H9 (cell line): ENCODE measurements around the gene OTOGL. TPM values are rescaled to one million over a fixed set of nuclear protein-coding genes. Genes with fewer than 3 reads are reported as not detected.

Experiments used
- DNase-seq: peaks from one replicate; pipeline ENCODE4 v3.0.0-alpha.2; 2017
- H2AFZ ChIP-seq: one replicate; pipeline ENCODE4 v1.6.1; 2013; ENCODE audit warnings: mild to moderate bottlenecking, low read length, control low read depth, moderate library complexity
- H2AK5ac ChIP-seq: 2 replicates; pipeline ENCODE4 v1.6.1; 2013; ENCODE audit warnings: low read length, control low read depth, mixed read lengths; ENCODE audit not compliant: insufficient read length
- H2BK120ac ChIP-seq: one replicate; pipeline ENCODE4 v1.6.1; 2013; ENCODE audit warnings: low read depth, mild to moderate bottlenecking, low read length, control low read depth, inconsistent platforms; ENCODE audit not compliant: poor library complexity, severe bottlenecking
- H2BK12ac ChIP-seq: 2 replicates; pipeline ENCODE4 v1.6.1; 2013; ENCODE audit warnings: low read length, control low read depth, mixed read lengths, low read depth; ENCODE audit not compliant: insufficient read length
- H2BK15ac ChIP-seq: 2 replicates; pipeline ENCODE4 v1.6.1; 2013; ENCODE audit warnings: low read depth, low read length, control low read depth
- H2BK20ac ChIP-seq: one replicate; pipeline ENCODE4 v1.6.1; 2013; ENCODE audit warnings: low read depth, mild to moderate bottlenecking, low read length, control low read depth, inconsistent platforms; ENCODE audit not compliant: poor library complexity, severe bottlenecking
- H2BK5ac ChIP-seq: 2 replicates; pipeline ENCODE4 v1.6.1; 2013; ENCODE audit warnings: low read length, control low read depth, mixed read lengths; ENCODE audit not compliant: insufficient read length
- H3K14ac ChIP-seq: 2 replicates; pipeline ENCODE4 v1.6.1; 2013; ENCODE audit warnings: low read length, control low read depth; ENCODE audit not compliant: insufficient read depth
- H3K18ac ChIP-seq: 2 replicates; pipeline ENCODE4 v1.6.1; 2013; ENCODE audit warnings: low read depth, mild to moderate bottlenecking, mixed read lengths, low read length, control low read depth; ENCODE audit not compliant: insufficient read length
- H3K23ac ChIP-seq: 2 replicates; pipeline ENCODE4 v1.6.1; 2013; ENCODE audit warnings: low read length, control low read depth, mixed read lengths, low read depth; ENCODE audit not compliant: insufficient read length
- H3K23me2 ChIP-seq: 2 replicates; pipeline ENCODE4 v1.6.1; 2013; ENCODE audit warnings: low read depth, mild to moderate bottlenecking, mixed read lengths, low read length, control low read depth; ENCODE audit not compliant: insufficient read length, poor library complexity, severe bottlenecking
- H3K27ac ChIP-seq: 2 replicates; pipeline ENCODE4 v1.5.1; 2013; ENCODE audit warnings: low read length, control low read depth, mixed read lengths, low read depth; ENCODE audit not compliant: insufficient read length
- H3K27me3 ChIP-seq: 2 replicates; pipeline ENCODE4 v1.6.1; 2013; ENCODE audit warnings: low read length, control low read depth, inconsistent platforms; ENCODE audit not compliant: insufficient read depth
- H3K4ac ChIP-seq: 2 replicates; pipeline ENCODE4 v1.6.1; 2013; ENCODE audit warnings: low read depth, mild to moderate bottlenecking, control low read depth, inconsistent platforms, low read length, moderate library complexity
- H3K4me1 ChIP-seq: 2 replicates; pipeline ENCODE4 v1.6.1; 2013; ENCODE audit warnings: low read length, control low read depth, inconsistent platforms; ENCODE audit not compliant: insufficient read depth
- H3K4me2 ChIP-seq: 2 replicates; pipeline ENCODE4 v1.6.1; 2013; ENCODE audit warnings: low read length, control low read depth, mixed read lengths; ENCODE audit not compliant: insufficient read length, insufficient read depth
- H3K56ac ChIP-seq: 2 replicates; pipeline ENCODE4 v1.6.1; 2013; ENCODE audit warnings: low read depth, mild to moderate bottlenecking, mixed read lengths, low read length, control low read depth; ENCODE audit not compliant: insufficient read length
- H3K79me1 ChIP-seq: 2 replicates; pipeline ENCODE4 v1.6.1; 2013; ENCODE audit warnings: low read depth, mild to moderate bottlenecking, moderate library complexity, low read length, control low read depth, inconsistent platforms; ENCODE audit not compliant: insufficient read depth, poor library complexity, severe bottlenecking
- H3K79me2 ChIP-seq: 2 replicates; pipeline ENCODE4 v1.6.1; 2013; ENCODE audit warnings: low read length, control low read depth, inconsistent platforms; ENCODE audit not compliant: insufficient read depth
- H3K9ac ChIP-seq: 2 replicates; pipeline ENCODE4 v1.6.1; 2013; ENCODE audit warnings: low read length, control low read depth, mixed read lengths; ENCODE audit not compliant: insufficient read length; ENCODE audit errors: extremely low read depth
- H3K9me3 ChIP-seq: one replicate; pipeline ENCODE4 v1.6.1; 2013; ENCODE audit warnings: low read depth, low read length, inconsistent platforms; ENCODE audit not compliant: control insufficient read depth
- H3T11ph ChIP-seq: one replicate; pipeline ENCODE4 v1.6.1; 2013; ENCODE audit warnings: mild to moderate bottlenecking, low read length, control low read depth, inconsistent platforms
- H4K20me1 ChIP-seq: one replicate; pipeline ENCODE4 v1.6.1; 2013; ENCODE audit not compliant: control insufficient read depth, insufficient read length, insufficient read depth
- H4K5ac ChIP-seq: 2 replicates; pipeline ENCODE4 v1.6.1; 2013; ENCODE audit warnings: low read depth, mild to moderate bottlenecking, mixed read lengths, low read length, control low read depth; ENCODE audit not compliant: insufficient read length
- H4K8ac ChIP-seq: replicated peaks from 2 replicates; pipeline ENCODE4 v1.6.1; 2013; ENCODE audit warnings: low read length, control low read depth, mixed read lengths, low read depth; ENCODE audit not compliant: insufficient read length
- H4K91ac ChIP-seq: 2 replicates; pipeline ENCODE4 v1.6.1; 2013; ENCODE audit warnings: low read depth, mild to moderate bottlenecking, moderate library complexity, mixed read lengths, low read length, control low read depth; ENCODE audit not compliant: insufficient read length
- H3K27ac Mint-ChIP-seq, 3 experiments: 2 replicates in 2 of 3; 3 replicates in 1 of 3; pipeline ENCODE4 v1.8.0; 2020 to 2021; ENCODE audit warnings: mixed read lengths in 3 of 3, mild to moderate bottlenecking in 1 of 3, moderate library complexity in 1 of 3
- H3K27me3 Mint-ChIP-seq: 2 replicates; pipeline ENCODE4 v1.8.0; 2021; ENCODE audit warnings: low read depth, mild to moderate bottlenecking, moderate library complexity, mixed read lengths
- H3K36me3 Mint-ChIP-seq, 3 experiments: 2 replicates in 2 of 3; 3 replicates in 1 of 3; pipeline ENCODE4 v1.8.0; 2020 to 2021; ENCODE audit warnings: low read depth in 3 of 3, mixed read lengths in 3 of 3; ENCODE audit not compliant: insufficient read depth in 1 of 3
- H3K4me1 Mint-ChIP-seq, 2 experiments: 2 replicates each; pipeline ENCODE4 v1.8.0; 2020; ENCODE audit warnings: mixed read lengths in 2 of 2
- H3K4me3 Mint-ChIP-seq, 2 experiments: 2 replicates in 1 of 2; 3 replicates in 1 of 2; pipeline ENCODE4 v1.8.0; 2020 to 2021; ENCODE audit warnings: mild to moderate bottlenecking in 2 of 2, mixed read lengths in 2 of 2, moderate library complexity in 1 of 2
- H3K9me3 Mint-ChIP-seq, 2 experiments: 2 replicates in 1 of 2; 3 replicates in 1 of 2; pipeline ENCODE4 v1.8.0; 2020; ENCODE audit warnings: mild to moderate bottlenecking in 2 of 2, mixed read lengths in 2 of 2, moderate library complexity in 1 of 2
- CTCF ChIP-seq: fragments of 200-600 bp; sonication (generic); conservative IDR thresholded peaks from 3 replicates; pipeline ENCODE4 v1.8.0; 2021; ENCODE audit warnings: antibody characterized with exemption, mild to moderate bottlenecking
- WGBS: extraction: QIAGEN DNeasy Blood & Tissue Kit; methylation state at CpG from one replicate; pipeline ENCODE4 v1.1.7; 2013; ENCODE audit warnings: missing lambda C conversion rate, low lambda C conversion rate, mixed read lengths; ENCODE audit not compliant: insufficient read length; ENCODE audit errors: extremely low coverage; 5-methylcytosine and 5-hydroxymethylcytosine counted together
- total RNA-seq: library from RNA; stranded (reverse); gene quantifications from 2 replicates; pipeline ENCODE4 v1.2.1, GENCODE V29; 2021

OTOGL gene
- total RNA-seq, 1 experiment from 2014 or later = 0.11 TPM

GRCh38 chr12:80157645-80158044, 58.3 kb downstream of the OTOGL start:
- Histone ChIP-seq H3K27me3 (no peaks in the 10 kb centered on the region), H2BK5ac (no peak overlapping the region), H4K91ac (no peak overlapping the region), H3K9me3 (no peaks in the 10 kb centered on the region), H2AK5ac (no peak overlapping the region), H3K23me2 (no peaks in the 10 kb centered on the region), H2BK20ac (no peak overlapping the region), H2AFZ (no peak overlapping the region), H3K4me2 (no peak overlapping the region), H3K79me2 (no peaks in the 10 kb centered on the region), H3K18ac (no peak overlapping the region), H2BK120ac (no peak overlapping the region), H3K56ac (no peak overlapping the region), H2BK12ac (no peak overlapping the region), H2BK15ac (no peak overlapping the region), H3K27ac (no peak overlapping the region), H4K20me1 (no peaks in the 10 kb centered on the region), H4K5ac (no peak overlapping the region), H3K23ac (no peak overlapping the region), H3K4me1 (no peaks in the 10 kb centered on the region), H3K4ac (no peak overlapping the region), H3K9ac (no peak overlapping the region), H3T11ph (no peak overlapping the region), H4K8ac (no peak overlapping the region), H3K79me1 (no peaks in the 10 kb centered on the region), H3K14ac (no peak overlapping the region)
- Mint-ChIP-seq H3K4me1 (no peaks in the 10 kb centered on the region), H3K27ac (no peak overlapping the region), H3K27me3 (no peaks in the 10 kb centered on the region), H3K9me3 (no peaks in the 10 kb centered on the region; a peak in 2 of 5 replicates), H3K4me3 (no peak overlapping the region), H3K36me3 (no peaks in the 10 kb centered on the region)
- no CpG with 5 or more reads among the region's 2 CpGs for WGBS
- TF ChIP-seq CTCF = no peak
- DNase-seq = no peak
